GM18907 (cell line): ENCODE results near the gene INPP5K.
A peak's percentile ranks its signal among the peaks of the same experiment; 100 is the strongest.
"Not testable (repeated sequence)": the region's sequence is repeated elsewhere in the genome, so short reads cannot be mapped to it uniquely, and the experiment has no call there.

ENCODE experiments used
- ATAC-seq: cut with Tn5 transposase; IDR thresholded peaks from one replicate; pipeline ENCODE4 v1.9.1; 2021; ENCODE audit warnings: mild to moderate bottlenecking, moderate library complexity; ENCODE audit not compliant: unreplicated experiment

Gene INPP5K

GRCh38 chr17:1516388-1517161 lies at the start of gene INPP5K:
Gene INPP5K, minus strand, starts transcription at chr17:1516612. Its CDS starts 113 bp downstream, at chr17:1516499.
- peak; percentile 87 for ATAC-seq

GRCh38 chr17:1565877-1566276 lies 49.5 kb upstream of the INPP5K start:
- ATAC-seq = no peak

- no peak for ATAC-seq
Observed at GRCh38 chr17:1563786-1564613, 47.6 kb upstream of the INPP5K start.

GRCh38 chr17:1563471-1563785 lies 47.0 kb upstream of the INPP5K start:
- ATAC-seq = not testable (repeated sequence)

GRCh38 chr17:1562176-1562643 lies 45.8 kb upstream of the INPP5K start:
- ATAC-seq = peak; percentile 45

GRCh38 chr17:1561420-1562175 lies 45.2 kb upstream of the INPP5K start:
- ATAC-seq = no peak

GRCh38 chr17:1560858-1561355 lies 44.5 kb upstream of the INPP5K start:
- ATAC-seq = no peak

- ATAC-seq = no peak
Observed at GRCh38 chr17:1560101-1560857, 43.9 kb upstream of the INPP5K start.

- ATAC-seq = no peak
Observed at GRCh38 chr17:1559047-1560043, 42.9 kb upstream of the INPP5K start.

GRCh38 chr17:1558401-1558800 lies 42.0 kb upstream of the INPP5K start:
- no peak for ATAC-seq

- ATAC-seq = no peak
Observed at GRCh38 chr17:1557355-1558095, 41.1 kb upstream of the INPP5K start.

GRCh38 chr17:1555651-1556471 lies 39.4 kb upstream of the INPP5K start:
- ATAC-seq = no peak

GRCh38 chr17:1554751-1555540 lies 38.5 kb upstream of the INPP5K start:
- no peak for ATAC-seq

- no peak for ATAC-seq
Observed at GRCh38 chr17:1553354-1554266, 37.2 kb upstream of the INPP5K start.

- ATAC-seq = no peak
Observed at GRCh38 chr17:1552932-1553331, 36.5 kb upstream of the INPP5K start.

- ATAC-seq = no peak
Observed at GRCh38 chr17:1551741-1552140, 35.3 kb upstream of the INPP5K start.
